ENCODE measurements around the gene BTNL3.
A peak's percentile ranks its signal among the peaks of the same experiment; 100 is the strongest.

BTNL3 gene

DNA sequence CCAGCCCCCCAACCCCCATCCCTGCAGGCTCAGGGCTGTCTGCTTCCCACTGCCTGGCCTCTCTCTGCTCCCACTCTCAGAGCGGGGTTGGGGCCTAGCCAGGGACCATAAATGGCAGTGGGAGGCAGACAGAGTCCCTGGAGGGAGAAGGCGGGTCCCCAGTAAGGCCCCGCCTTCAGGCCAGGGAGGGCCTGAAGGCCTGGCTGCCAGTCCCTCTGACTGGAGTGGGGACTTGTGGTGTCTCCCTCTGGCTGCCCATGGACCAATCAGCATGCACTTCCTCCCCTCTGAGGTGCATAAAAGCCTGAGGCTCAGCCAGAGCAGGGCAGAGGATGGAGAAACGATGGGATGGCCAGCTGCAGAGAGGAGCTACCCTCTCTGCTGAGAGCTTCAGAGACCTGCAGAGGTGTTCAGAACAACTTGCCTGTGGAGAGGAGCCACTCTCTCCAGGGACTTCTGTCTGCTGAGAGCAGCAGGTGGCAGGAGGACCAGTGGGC is 48.8 kb downstream of the BTNL3 start:
- Histone ChIP-seq H3K4me3 (no peak overlapping the region), H3K27ac (no peak overlapping the region)
- no peak for DNase-seq (ENCODE audit: low spot score)
- TF ChIP-seq, protein P1, sequence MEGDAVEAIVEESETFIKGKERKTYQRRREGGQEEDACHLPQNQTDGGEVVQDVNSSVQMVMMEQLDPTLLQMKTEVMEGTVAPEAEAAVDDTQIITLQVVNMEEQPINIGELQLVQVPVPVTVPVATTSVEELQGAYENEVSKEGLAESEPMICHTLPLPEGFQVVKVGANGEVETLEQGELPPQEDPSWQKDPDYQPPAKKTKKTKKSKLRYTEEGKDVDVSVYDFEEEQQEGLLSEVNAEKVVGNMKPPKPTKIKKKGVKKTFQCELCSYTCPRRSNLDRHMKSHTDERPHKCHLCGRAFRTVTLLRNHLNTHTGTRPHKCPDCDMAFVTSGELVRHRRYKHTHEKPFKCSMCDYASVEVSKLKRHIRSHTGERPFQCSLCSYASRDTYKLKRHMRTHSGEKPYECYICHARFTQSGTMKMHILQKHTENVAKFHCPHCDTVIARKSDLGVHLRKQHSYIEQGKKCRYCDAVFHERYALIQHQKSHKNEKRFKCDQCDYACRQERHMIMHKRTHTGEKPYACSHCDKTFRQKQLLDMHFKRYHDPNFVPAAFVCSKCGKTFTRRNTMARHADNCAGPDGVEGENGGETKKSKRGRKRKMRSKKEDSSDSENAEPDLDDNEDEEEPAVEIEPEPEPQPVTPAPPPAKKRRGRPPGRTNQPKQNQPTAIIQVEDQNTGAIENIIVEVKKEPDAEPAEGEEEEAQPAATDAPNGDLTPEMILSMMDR (IDR thresholded peaks at IDR 0.05) = no peak

- TF ChIP-seq, protein P1 (IDR thresholded peaks at IDR 0.05) = no peak
- no peak for DNase-seq (ENCODE audit: low spot score)
- Histone ChIP-seq H3K4me3 (no peak overlapping the region), H3K27ac (no peak overlapping the region)
These were observed 50.8 kb downstream of the BTNL3 start for GRCh38 chr5:181039471-181039870.

- peak within 1 kb of the TSS in 1 of 2 donors; percentile 32 for H3K27ac ChIP-seq
These were observed 51.4 kb downstream of the BTNL3 start, which contains the start of gene BTNL9 for GRCh38 chr5:181039931-181040630. BTNL9 (plus strand) TSS chr5:181040266; CDS start chr5:181045490, 5,224 bp downstream.

GRCh38 chr5:181040631-181040945 is 51.9 kb downstream of the BTNL3 start:
- DNase-seq (ENCODE audit: low spot score) = no peak
- Histone ChIP-seq H3K4me3 (peak overlapping the region; percentile 44), H3K27ac (peak overlapping the region in 1 of 2 donors; percentile 32)
- TF ChIP-seq, protein P1 (IDR thresholded peaks at IDR 0.05) = no peak

More at GRCh38 chr5:181039931-181040630, 51.4 kb downstream of the BTNL3 start, which contains the start of gene BTNL9:
- TF ChIP-seq, protein P1 (IDR thresholded peaks at IDR 0.05) = no peak
- DNase-seq (ENCODE audit: low spot score) = no peak
- H3K4me3 ChIP-seq = peak within 1 kb of the TSS; percentile 44

GRCh38 chr5:181041043-181041442 is 52.4 kb downstream of the BTNL3 start:
- H3K4me3 ChIP-seq = peak overlapping the region; percentile 44
- TF ChIP-seq, protein P1 (IDR thresholded peaks at IDR 0.05) = no peak
- DNase-seq (ENCODE audit: low spot score) = no peak
- peak overlapping the region in 1 of 2 donors; percentile 2 for H3K27ac ChIP-seq

DNA sequence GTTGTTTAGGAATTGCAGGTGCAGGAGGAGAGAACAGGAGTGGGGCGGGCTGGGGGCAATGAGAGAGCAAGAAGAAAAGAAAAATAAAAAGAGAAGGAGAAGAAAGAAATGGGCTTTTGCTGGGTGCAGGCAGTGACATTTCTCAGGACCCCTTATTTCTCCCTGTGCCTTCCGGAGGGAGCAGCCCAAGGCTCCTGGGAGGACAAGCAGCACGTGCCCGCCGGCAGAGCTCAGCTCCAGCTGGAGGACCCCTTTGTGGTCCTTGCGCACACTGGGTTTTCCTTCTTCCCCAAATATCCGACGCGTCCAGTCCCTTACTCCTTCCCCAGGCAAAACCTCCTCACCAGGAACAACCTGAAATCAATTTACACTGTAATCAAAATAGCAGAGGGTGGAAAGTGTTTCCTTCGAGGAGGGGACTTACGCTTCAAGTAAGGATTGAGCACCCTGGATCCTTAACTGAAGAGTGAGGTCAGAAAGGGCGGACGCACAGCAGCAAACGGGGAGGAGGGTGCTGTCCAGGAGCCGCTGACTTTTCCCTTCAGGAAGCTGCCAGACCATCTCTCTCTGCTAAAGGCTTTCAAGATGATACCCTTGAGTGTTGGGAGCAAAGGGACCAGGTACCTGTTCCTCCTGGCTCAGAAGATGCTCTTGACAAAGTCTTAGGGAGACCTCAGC is 53.5 kb downstream of the BTNL3 start:
- DNase-seq (ENCODE audit: low spot score) = no peak
- peak overlapping the region in 1 of 2 donors; percentile 32 for H3K27ac ChIP-seq
- peak overlapping the region; percentile 44 for H3K4me3 ChIP-seq
- TF ChIP-seq, protein P1 (IDR thresholded peaks at IDR 0.05) = no peak
